ENCODE results near the gene CALU. TPM values are rescaled to one million over a fixed set of nuclear protein-coding genes. Genes with fewer than 3 reads are reported as not detected.

The CALU gene
- total RNA-seq, 4 donors from 2014 or later, result 23.6 to 1,780 (median 44.0) TPM

DNA sequence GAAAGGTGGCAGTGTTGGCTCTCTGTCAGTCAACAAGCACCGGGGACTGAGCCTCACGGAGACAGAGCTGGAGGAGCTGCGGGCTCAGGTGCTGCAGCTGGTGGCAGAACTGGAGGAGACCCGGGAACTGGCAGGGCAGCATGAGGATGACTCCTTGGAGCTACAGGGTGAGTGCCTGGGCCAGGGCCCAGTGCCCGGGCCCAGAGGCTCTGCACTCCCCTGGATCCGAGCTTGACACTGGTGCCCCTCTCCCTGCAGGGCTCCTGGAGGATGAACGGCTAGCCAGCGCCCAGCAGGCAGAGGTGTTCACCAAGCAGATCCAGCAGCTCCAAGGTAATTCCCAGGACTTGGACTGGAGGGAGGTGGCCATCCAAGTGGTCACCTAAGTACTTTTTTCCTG lies 55.3 kb downstream of the CALU start:
- TF ChIP-seq POLR2AphosphoS5 (IDR thresholded peaks at IDR 0.05) (no peak), EP300 (IDR thresholded peaks at IDR 0.05; ENCODE audit: low read depth) (no peak), POLR2A (IDR thresholded peaks at IDR 0.05) (no peak)
- TF ChIP-seq, protein P1, sequence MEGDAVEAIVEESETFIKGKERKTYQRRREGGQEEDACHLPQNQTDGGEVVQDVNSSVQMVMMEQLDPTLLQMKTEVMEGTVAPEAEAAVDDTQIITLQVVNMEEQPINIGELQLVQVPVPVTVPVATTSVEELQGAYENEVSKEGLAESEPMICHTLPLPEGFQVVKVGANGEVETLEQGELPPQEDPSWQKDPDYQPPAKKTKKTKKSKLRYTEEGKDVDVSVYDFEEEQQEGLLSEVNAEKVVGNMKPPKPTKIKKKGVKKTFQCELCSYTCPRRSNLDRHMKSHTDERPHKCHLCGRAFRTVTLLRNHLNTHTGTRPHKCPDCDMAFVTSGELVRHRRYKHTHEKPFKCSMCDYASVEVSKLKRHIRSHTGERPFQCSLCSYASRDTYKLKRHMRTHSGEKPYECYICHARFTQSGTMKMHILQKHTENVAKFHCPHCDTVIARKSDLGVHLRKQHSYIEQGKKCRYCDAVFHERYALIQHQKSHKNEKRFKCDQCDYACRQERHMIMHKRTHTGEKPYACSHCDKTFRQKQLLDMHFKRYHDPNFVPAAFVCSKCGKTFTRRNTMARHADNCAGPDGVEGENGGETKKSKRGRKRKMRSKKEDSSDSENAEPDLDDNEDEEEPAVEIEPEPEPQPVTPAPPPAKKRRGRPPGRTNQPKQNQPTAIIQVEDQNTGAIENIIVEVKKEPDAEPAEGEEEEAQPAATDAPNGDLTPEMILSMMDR (IDR thresholded peaks at IDR 0.05), result no peak
- Histone ChIP-seq H3K27ac (no peak overlapping the region), H3K27me3 (peaks cover 24% of the 10 kb centered on the region), H3K9me3 (no peaks in the 10 kb centered on the region), H3K36me3 (no peaks in the 10 kb centered on the region), H3K4me3 (no peak overlapping the region), H3K4me1 (peaks cover 5 to 23% (median 16%) of the 10 kb centered on the region in 4 donors)
- no peak for DNase-seq
- WGBS, 2 donors (ENCODE audit: low coverage in 1 of 2), result 60 to 90% methylated on average over 1 to 8 of the region's 8 CpGs
- intact Hi-C loops (cut with DNase I; ENCODE audit: low total_unique reads), result no loop called here
- in situ Hi-C loops (cut with MboI; ENCODE audit: low pct_ligation_motif_present in 1 of 4, low pct_unique_long_range_greater_than_20kb in 1 of 4, low sequenced_read_pairs in 3 of 4), result no loop called here

DNA sequence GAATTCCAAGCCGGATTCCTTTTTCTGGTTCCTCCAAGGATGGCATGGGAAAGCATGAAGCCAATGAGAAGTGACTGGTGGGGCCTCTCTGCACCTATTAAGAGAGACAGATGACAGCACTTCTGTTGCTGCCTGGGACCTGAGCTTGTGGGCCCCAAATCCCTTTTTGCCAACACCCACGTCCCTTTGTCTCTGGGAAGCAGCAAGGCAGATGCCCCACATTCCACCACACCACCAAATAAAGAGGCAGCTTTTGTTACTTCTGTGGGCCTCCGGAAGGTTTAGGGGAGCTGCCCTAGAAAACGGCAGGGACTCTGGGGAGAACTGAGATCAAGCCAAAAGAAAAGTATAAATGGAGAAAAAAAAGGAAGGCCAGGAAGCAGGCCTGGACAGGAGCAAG lies 56.0 kb downstream of the CALU start:
- H3K27ac ChIP-seq, result no peak overlapping the region
- peaks cover 24% of the 10 kb centered on the region for H3K27me3 ChIP-seq
- TF ChIP-seq, protein P1 (IDR thresholded peaks at IDR 0.05), result no peak
- TF ChIP-seq EP300 (IDR thresholded peaks at IDR 0.05; ENCODE audit: low read depth) (no peak), POLR2AphosphoS5 (IDR thresholded peaks at IDR 0.05) (no peak), POLR2A (IDR thresholded peaks at IDR 0.05) (no peak)
- H3K4me1 ChIP-seq, result peaks cover 5 to 23% (median 16%) of the 10 kb centered on the region in 4 donors
- intact Hi-C loops (cut with DNase I; ENCODE audit: low total_unique reads) (no loop called here), in situ Hi-C loops (cut with MboI; ENCODE audit: low pct_ligation_motif_present in 1 of 4, low pct_unique_long_range_greater_than_20kb in 1 of 4, low sequenced_read_pairs in 3 of 4) (no loop called here)
- H3K9me3 ChIP-seq, result no peaks in the 10 kb centered on the region
- 92 to 93% methylated on average over 2 to 4 of the region's 4 CpGs for WGBS, 2 donors (ENCODE audit: low coverage in 1 of 2)
- DNase-seq, result no peak
- no peak overlapping the region for H3K4me3 ChIP-seq
- no peaks in the 10 kb centered on the region for H3K36me3 ChIP-seq

DNA sequence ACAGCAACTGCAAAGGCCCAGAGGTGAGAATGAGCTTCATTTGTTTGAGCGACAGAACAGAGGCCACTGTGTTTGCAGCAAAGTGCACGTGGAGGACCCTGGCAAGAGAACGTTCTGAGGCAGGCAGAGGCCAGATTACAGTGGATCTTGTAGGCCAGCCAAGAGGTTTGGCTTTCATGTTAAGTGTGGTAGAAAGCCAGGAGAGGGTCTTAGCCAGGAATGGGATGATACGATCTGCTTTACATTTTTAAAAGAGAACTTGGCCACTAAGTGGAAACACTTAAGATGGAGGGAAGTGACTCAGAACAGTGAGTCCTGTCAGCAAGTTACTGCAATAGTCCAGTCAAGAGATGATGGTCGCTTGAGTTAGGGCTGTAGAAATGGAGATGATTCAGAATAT lies 57.2 kb downstream of the CALU start:
- Histone ChIP-seq H3K36me3 (no peaks in the 10 kb centered on the region), H3K4me1 (peaks cover 5 to 21% (median 16%) of the 10 kb centered on the region in 4 donors), H3K9me3 (no peaks in the 10 kb centered on the region), H3K27ac (no peak overlapping the region), H3K27me3 (peaks cover 14% of the 10 kb centered on the region), H3K4me3 (no peak overlapping the region)
- no peak for DNase-seq
- no peak for TF ChIP-seq POLR2A (IDR thresholded peaks at IDR 0.05)
- no peak for TF ChIP-seq EP300 (IDR thresholded peaks at IDR 0.05; ENCODE audit: low read depth)
- no peak for TF ChIP-seq POLR2AphosphoS5 (IDR thresholded peaks at IDR 0.05)
- in situ Hi-C loops (cut with MboI; ENCODE audit: low pct_ligation_motif_present in 1 of 4, low pct_unique_long_range_greater_than_20kb in 1 of 4, low sequenced_read_pairs in 3 of 4) (no loop called here), intact Hi-C loops (cut with DNase I; ENCODE audit: low total_unique reads) (no loop called here)
- 76 to 88% methylated on average over 4 to 5 of the region's 5 CpGs for WGBS, 2 donors (ENCODE audit: low coverage in 1 of 2)

DNA sequence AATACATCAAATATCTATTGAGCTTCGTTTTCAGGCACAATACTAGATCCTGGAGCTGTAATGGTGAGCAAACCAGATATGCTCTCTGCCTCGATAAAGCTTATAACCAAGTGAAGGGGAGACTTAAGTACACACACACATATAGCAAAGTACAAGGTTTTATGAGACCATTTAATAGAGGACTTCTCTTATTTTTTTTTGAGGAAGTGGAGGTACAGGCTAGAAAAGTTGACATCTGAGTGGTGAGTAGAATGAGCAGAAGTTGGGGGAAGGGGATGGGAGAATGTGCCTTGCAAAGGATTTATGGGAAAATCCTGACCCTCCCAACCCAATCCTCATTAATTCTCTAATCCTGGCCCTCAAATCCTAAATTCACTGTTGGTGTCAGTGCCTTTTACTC lies 60.3 kb downstream of the CALU start:
- in situ Hi-C loops (cut with MboI; ENCODE audit: low pct_ligation_motif_present in 1 of 4, low pct_unique_long_range_greater_than_20kb in 1 of 4, low sequenced_read_pairs in 3 of 4), result no loop called here
- WGBS, 2 donors (ENCODE audit: low coverage in 1 of 2), result 90 to 92% methylated on average over 2 of the region's 2 CpGs
- intact Hi-C loops (cut with DNase I; ENCODE audit: low total_unique reads), result no loop called here

More for the DNA sequence above, 60.3 kb downstream of the CALU start:
- H3K4me1 ChIP-seq, result peaks cover 0 to 9% (median 2%) of the 10 kb centered on the region in 4 donors
- DNase-seq, result no peak
- no peak overlapping the region for H3K27ac ChIP-seq
- H3K27me3 ChIP-seq, result no peaks in the 10 kb centered on the region
- H3K9me3 ChIP-seq, result no peaks in the 10 kb centered on the region
- TF ChIP-seq, protein P1 (IDR thresholded peaks at IDR 0.05), result no peak
- TF ChIP-seq POLR2AphosphoS5 (IDR thresholded peaks at IDR 0.05) (no peak), EP300 (IDR thresholded peaks at IDR 0.05; ENCODE audit: low read depth) (no peak), POLR2A (IDR thresholded peaks at IDR 0.05) (no peak)
- H3K36me3 ChIP-seq, result no peaks in the 10 kb centered on the region
- no peak overlapping the region for H3K4me3 ChIP-seq
